ENCODE measurements around the gene SNAPC4. TPM values are rescaled to one million over a fixed set of nuclear protein-coding genes. Genes with fewer than 3 reads are reported as not detected.

SNAPC4 gene
- total and polyA plus RNA-seq, 9 of the 15 experiments (the other 6 are each of a cell fraction or from before 2014, with no cell fraction given) = 0.21 to 21.8 (median 8.8) TPM

DNA sequence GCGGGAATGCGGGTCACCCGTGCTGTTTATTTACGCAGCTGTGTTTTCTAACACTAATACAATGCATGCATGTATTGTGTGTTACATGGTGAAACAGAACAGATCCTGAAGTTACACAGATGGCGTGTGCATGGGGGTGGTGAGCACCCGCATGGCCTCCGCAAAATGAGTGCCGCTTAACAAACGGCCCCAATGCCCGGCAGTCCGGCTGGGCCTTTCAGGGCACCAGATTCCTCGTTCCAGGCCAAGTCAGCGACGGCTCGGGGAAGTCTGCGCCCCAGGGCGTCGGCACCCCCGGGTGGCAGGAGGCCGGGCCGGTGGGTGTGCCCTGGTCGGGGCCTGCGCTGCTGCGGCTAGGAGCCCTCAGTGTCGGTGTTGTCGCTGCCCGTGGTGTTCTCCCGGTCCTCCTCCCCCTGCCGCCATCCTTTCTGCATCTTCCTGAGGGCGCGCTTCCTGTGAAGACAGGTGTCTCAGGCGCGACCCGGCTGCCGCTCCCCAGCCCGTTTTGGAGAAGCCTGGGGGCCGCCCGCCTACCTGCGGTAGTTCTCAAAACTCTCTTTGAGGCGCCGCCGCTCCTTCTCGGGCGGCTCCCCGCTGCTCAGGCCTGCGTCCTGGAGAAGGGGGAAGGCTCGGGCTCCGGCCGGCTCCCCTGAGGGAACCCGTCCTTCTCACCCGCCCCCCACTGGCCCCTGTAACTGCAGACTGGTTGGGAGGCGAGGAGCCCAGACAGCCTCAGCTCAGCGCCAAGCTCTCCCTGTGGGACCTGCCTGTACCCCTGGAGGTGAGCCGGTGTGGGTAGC lies 35.8 kb downstream of the SNAPC4 start (continued):
- TF ChIP-seq PHF8 (IDR thresholded peaks at IDR 0.05; ENCODE audit: borderline replicate concordance, low read length) = no peak
- no peak for TF ChIP-seq SRSF3 (IDR thresholded peaks at IDR 0.05; ENCODE audit: insufficient read depth, low read length)
- no peak for TF ChIP-seq GATA2 (CRISPR knock-in tag; IDR thresholded peaks at IDR 0.05)
- no peak for TF ChIP-seq ZNF444 (CRISPR knock-in tag; IDR thresholded peaks at IDR 0.05)
- TF ChIP-seq ZNF3 (CRISPR knock-in tag; IDR thresholded peaks at IDR 0.05) = no peak
- TF ChIP-seq HMG20B (CRISPR knock-in tag; IDR thresholded peaks at IDR 0.05) = no peak
- TF ChIP-seq SMAD4 (CRISPR knock-in tag; conservative IDR thresholded peaks at IDR 0.05) = 0 out of 2 replicates have a peak, but pooled peaks have one; percentile 48
- no peak for TF ChIP-seq IRF2 (CRISPR knock-in tag; IDR thresholded peaks at IDR 0.05)
- 0 out of 2 replicates have a peak, but pooled peaks have one; percentile 4 for TF ChIP-seq STAG1 (CRISPR knock-in tag; IDR thresholded peaks at IDR 0.05; ENCODE audit: borderline replicate concordance)
- no peak for TF ChIP-seq ARHGAP35 (IDR thresholded peaks at IDR 0.05; ENCODE audit: partially characterized antibody)
- TF ChIP-seq SETDB1 (IDR thresholded peaks at IDR 0.05; ENCODE audit: low read length) = no peak
- TF ChIP-seq PHB (CRISPR knock-in tag; IDR thresholded peaks at IDR 0.05) = peak; percentile 69; the same call in 1 of the 2 replicates
- no peak; a peak in 1 of 4 replicates for TF ChIP-seq ZNF639 (CRISPR knock-in tag; conservative IDR thresholded peaks at IDR 0.05 in 1 of 2, IDR thresholded peaks at IDR 0.05 in 1 of 2)
- no peak for TF ChIP-seq SREBF2 (CRISPR knock-in tag; IDR thresholded peaks at IDR 0.05)
- no peak; the same call in 1 of the 2 replicates for TF ChIP-seq SMAD3 (CRISPR knock-in tag; conservative IDR thresholded peaks at IDR 0.05)
- TF ChIP-seq NONO (IDR thresholded peaks at IDR 0.05; ENCODE audit: low read depth in 2 of 2, low read length in 1 of 2) = no peak
- no peak for TF ChIP-seq HDAC8 (tag; IDR thresholded peaks at IDR 0.05)
- no peak for TF ChIP-seq TFAM (CRISPR knock-in tag; conservative IDR thresholded peaks at IDR 0.05)
- TF ChIP-seq, protein P1, sequence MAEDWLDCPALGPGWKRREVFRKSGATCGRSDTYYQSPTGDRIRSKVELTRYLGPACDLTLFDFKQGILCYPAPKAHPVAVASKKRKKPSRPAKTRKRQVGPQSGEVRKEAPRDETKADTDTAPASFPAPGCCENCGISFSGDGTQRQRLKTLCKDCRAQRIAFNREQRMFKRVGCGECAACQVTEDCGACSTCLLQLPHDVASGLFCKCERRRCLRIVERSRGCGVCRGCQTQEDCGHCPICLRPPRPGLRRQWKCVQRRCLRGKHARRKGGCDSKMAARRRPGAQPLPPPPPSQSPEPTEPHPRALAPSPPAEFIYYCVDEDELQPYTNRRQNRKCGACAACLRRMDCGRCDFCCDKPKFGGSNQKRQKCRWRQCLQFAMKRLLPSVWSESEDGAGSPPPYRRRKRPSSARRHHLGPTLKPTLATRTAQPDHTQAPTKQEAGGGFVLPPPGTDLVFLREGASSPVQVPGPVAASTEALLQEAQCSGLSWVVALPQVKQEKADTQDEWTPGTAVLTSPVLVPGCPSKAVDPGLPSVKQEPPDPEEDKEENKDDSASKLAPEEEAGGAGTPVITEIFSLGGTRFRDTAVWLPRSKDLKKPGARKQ (CRISPR knock-in tag; IDR thresholded peaks at IDR 0.05) = 0 out of 2 replicates have a peak, but pooled peaks have one; percentile 66
- no peak for TF ChIP-seq BHLHE40 (IDR thresholded peaks at IDR 0.05; ENCODE audit: low read length)
- peak; percentile 50; the same call in 1 of the 2 replicates for TF ChIP-seq RBFOX2 (IDR thresholded peaks at IDR 0.05; ENCODE audit: low read depth, low read length)
- no peak for TF ChIP-seq PTRF (tag; IDR thresholded peaks at IDR 0.05)
- TF ChIP-seq PCBP1 (IDR thresholded peaks at IDR 0.05; ENCODE audit: low read depth, low read length, poor library complexity, severe bottlenecking) = peak; percentile 37
- TF ChIP-seq ETV6 (IDR thresholded peaks at IDR 0.05; ENCODE audit: borderline replicate concordance in 1 of 2, low read depth in 2 of 2, low read length in 1 of 2) = no peak
- TF ChIP-seq ETV6 (CRISPR knock-in tag; IDR thresholded peaks at IDR 0.05; ENCODE audit: borderline replicate concordance) = no peak
- peak; percentile 49 for TF ChIP-seq POLR2B (IDR thresholded peaks at IDR 0.05; ENCODE audit: low read depth, partially characterized antibody)
- no peak for TF ChIP-seq ELF4 (CRISPR knock-in tag; IDR thresholded peaks at IDR 0.05)
